Large intestine (tissue), 3 donors: ENCODE data around the gene CHD3. TPM values are rescaled to one million over a fixed set of nuclear protein-coding genes. Genes with fewer than 3 reads are reported as not detected.

Source experiments
- DNase-seq, 2 donors: peaks; one replicate each; pipeline versions ENCODE4 v3.0.0 to v3.0.0-alpha.2; 2013
- H3K27ac ChIP-seq: one replicate; pipeline ENCODE4 v1.5.1; 2013; ENCODE audit warnings: low read length
- H3K27me3 ChIP-seq: 2 replicates; pipeline ENCODE4 v1.6.1; 2013; ENCODE audit warnings: low read length; ENCODE audit not compliant: control insufficient read depth, insufficient read depth
- H3K36me3 ChIP-seq: 2 replicates; pipeline ENCODE4 v1.6.1; 2013; ENCODE audit warnings: low read length; ENCODE audit not compliant: control insufficient read depth, insufficient read depth
- H3K4me1 ChIP-seq: one replicate; pipeline ENCODE4 v1.6.1; 2013; ENCODE audit warnings: low read length; ENCODE audit not compliant: control insufficient read depth, insufficient read depth
- H3K4me3 ChIP-seq: one replicate; pipeline ENCODE4 v1.5.1; 2013; ENCODE audit warnings: low read length
- H3K9me3 ChIP-seq: one replicate; pipeline ENCODE4 v1.6.1; 2013; ENCODE audit warnings: mild to moderate bottlenecking, low read depth, low read length, moderate library complexity; ENCODE audit not compliant: control insufficient read depth
- WGBS: methylation state at CpG from one replicate; pipeline ENCODE4 v1.1.5; 2013; ENCODE audit warnings: low lambda C conversion rate; ENCODE audit not compliant: insufficient coverage; 5-methylcytosine and 5-hydroxymethylcytosine counted together
- polyA plus RNA-seq: library from polyadenylated mRNA; unstranded; fragments of 120-200 nt; gene quantifications from one replicate; pipeline ENCODE4 v1.2.1, GENCODE V29; 2013

The CHD3 gene
- polyA plus RNA-seq, 1 donor = 73.8 TPM

- Histone ChIP-seq H3K27ac (peak overlapping the region; percentile 98), H3K36me3 (peaks cover 38% of the 10 kb centered on the region), H3K4me1 (peaks cover 35% of the 10 kb centered on the region), H3K9me3 (peaks cover 3% of the 10 kb centered on the region), H3K4me3 (peak overlapping the region; percentile 91), H3K27me3 (no peaks in the 10 kb centered on the region)
- peak; percentile 90 to 96 for DNase-seq
- no CpG with 5 or more reads among the region's 61 CpGs for WGBS
These were observed 44.9 kb upstream of the CHD3 start for GRCh38 chr17:7843536-7844291.

DNA sequence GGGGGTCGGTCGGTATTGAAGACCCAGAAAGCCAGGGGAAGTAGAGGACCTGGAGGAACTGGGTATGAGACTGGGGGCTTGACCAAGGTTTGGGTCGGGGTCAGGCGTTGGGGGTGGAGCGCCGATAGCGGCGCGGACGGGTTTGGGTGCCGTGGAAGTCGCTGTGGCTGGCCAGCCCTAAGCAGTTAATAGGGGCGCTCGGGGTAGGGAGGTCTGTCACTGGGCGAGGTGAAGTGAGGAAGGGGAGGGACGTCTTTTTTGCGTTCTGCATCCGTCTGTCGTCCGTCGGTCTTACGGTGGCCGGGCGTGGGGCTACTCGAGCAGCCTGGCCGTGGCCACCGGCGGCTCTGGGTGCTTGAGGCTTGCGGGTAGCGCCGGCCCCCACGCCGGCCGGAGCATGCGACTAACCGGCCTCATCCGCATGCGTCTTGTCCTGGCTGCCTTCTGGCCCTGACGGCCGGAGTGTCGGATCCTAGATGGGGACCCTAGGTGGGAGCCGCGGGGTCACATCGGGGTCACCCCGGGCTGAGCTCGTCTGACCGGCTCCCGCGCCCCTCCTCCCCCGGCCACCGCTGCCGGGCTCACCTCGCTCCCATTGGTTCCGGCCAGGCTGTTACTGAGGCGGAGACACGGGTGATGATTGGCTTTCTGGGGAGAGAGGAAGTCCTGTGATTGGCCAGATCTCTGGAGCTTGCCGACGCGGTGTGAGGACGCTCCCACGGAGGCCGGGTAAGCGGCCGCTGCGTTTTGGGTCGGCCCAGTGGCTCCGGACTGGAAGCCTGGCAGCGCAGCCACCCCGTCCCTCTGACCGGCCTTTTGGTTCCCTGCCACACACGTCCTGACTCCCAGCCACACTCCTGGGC lies 44.1 kb upstream of the CHD3 start:
- WGBS = no CpG with 5 or more reads among the region's 71 CpGs
- DNase-seq = peak; percentile 90 to 94
- Histone ChIP-seq H3K36me3 (peaks cover 46% of the 10 kb centered on the region), H3K4me1 (peaks cover 26% of the 10 kb centered on the region), H3K27ac (peak overlapping the region; percentile 98), H3K9me3 (peaks cover 7% of the 10 kb centered on the region), H3K4me3 (peak overlapping the region; percentile 91), H3K27me3 (no peaks in the 10 kb centered on the region)

- Histone ChIP-seq H3K27me3 (no peaks in the 10 kb centered on the region), H3K4me3 (peak overlapping the region; percentile 91), H3K9me3 (peaks cover 7% of the 10 kb centered on the region), H3K27ac (peak overlapping the region; percentile 98), H3K4me1 (peaks cover 17% of the 10 kb centered on the region), H3K36me3 (peaks cover 52% of the 10 kb centered on the region)
- no CpG with 5 or more reads among the region's 15 CpGs for WGBS
- DNase-seq = no peak
These were observed 43.1 kb upstream of the CHD3 start for GRCh38 chr17:7845359-7846062.

- Histone ChIP-seq H3K27ac (no peak overlapping the region), H3K9me3 (peaks cover 7% of the 10 kb centered on the region), H3K27me3 (no peaks in the 10 kb centered on the region), H3K4me1 (peaks cover 11% of the 10 kb centered on the region), H3K36me3 (peaks cover 59% of the 10 kb centered on the region), H3K4me3 (no peak overlapping the region)
- DNase-seq = no peak
- no CpG with 5 or more reads among the region's 22 CpGs for WGBS
These were observed 42.4 kb upstream of the CHD3 start for GRCh38 chr17:7846063-7846735.

GRCh38 chr17:7846765-7847661 lies 41.6 kb upstream of the CHD3 start:
- no peak for DNase-seq
- Histone ChIP-seq H3K27me3 (no peaks in the 10 kb centered on the region), H3K27ac (no peak overlapping the region), H3K4me3 (no peak overlapping the region), H3K36me3 (peaks cover 65% of the 10 kb centered on the region), H3K4me1 (peaks cover 15% of the 10 kb centered on the region), H3K9me3 (peaks cover 4% of the 10 kb centered on the region)
- no CpG with 5 or more reads among the region's 34 CpGs for WGBS

DNA sequence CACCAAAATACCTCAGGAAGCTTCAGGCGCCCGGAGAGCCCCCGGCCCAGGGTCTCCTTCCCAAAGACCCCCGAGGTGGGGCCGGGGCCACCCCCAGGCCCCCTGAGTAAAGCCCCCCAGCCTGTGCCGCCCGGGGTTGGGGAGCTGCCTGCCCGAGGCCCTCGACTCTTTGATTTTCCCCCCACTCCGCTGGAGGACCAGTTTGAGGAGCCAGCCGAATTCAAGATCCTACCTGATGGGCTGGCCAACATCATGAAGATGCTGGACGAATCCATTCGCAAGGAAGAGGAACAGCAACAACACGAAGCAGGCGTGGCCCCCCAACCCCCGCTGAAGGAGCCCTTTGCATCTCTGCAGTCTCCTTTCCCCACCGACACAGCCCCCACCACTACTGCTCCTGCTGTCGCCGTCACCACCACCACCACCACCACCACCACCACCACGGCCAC lies 40.4 kb upstream of the CHD3 start:
- Histone ChIP-seq H3K36me3 (peaks cover 77% of the 10 kb centered on the region), H3K4me3 (no peak overlapping the region), H3K27me3 (no peaks in the 10 kb centered on the region), H3K27ac (no peak overlapping the region), H3K9me3 (peaks cover 4% of the 10 kb centered on the region), H3K4me1 (peaks cover 18% of the 10 kb centered on the region)
- no CpG with 5 or more reads among the region's 20 CpGs for WGBS
- DNase-seq = no peak

- DNase-seq = no peak
- Histone ChIP-seq H3K36me3 (peaks cover 81% of the 10 kb centered on the region), H3K27me3 (no peaks in the 10 kb centered on the region), H3K9me3 (peaks cover 4% of the 10 kb centered on the region), H3K4me1 (peaks cover 18% of the 10 kb centered on the region), H3K4me3 (no peak overlapping the region), H3K27ac (no peak overlapping the region)
- WGBS = no CpG with 5 or more reads among the region's 21 CpGs
These were observed 39.9 kb upstream of the CHD3 start for GRCh38 chr17:7848739-7849129.

DNA sequence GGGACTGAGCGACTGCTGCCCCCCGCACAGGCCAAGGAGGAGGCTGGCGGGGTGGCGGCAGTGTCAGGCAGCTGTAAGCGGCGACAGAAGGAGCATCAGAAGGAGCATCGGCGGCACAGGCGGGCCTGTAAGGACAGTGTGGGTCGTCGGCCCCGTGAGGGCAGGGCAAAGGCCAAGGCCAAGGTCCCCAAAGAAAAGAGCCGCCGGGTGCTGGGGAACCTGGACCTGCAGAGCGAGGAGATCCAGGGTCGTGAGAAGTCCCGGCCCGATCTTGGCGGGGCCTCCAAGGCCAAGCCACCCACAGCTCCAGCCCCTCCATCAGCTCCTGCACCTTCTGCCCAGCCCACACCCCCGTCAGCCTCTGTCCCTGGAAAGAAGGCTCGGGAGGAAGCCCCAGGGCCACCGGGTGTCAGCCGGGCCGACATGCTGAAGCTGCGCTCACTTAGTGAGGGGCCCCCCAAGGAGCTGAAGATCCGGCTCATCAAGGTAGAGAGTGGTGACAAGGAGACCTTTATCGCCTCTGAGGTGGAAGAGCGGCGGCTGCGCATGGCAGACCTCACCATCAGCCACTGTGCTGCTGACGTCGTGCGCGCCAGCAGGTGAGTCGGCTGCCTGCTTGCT lies 39.3 kb upstream of the CHD3 start:
- Histone ChIP-seq H3K36me3 (peaks cover 82% of the 10 kb centered on the region), H3K27ac (no peak overlapping the region), H3K4me1 (peaks cover 18% of the 10 kb centered on the region), H3K9me3 (peaks cover 4% of the 10 kb centered on the region), H3K27me3 (no peaks in the 10 kb centered on the region), H3K4me3 (no peak overlapping the region)
- WGBS = no CpG with 5 or more reads among the region's 35 CpGs
- DNase-seq = no peak
